IMR-90 (cell line): ENCODE results near the gene IFI35.

Experiments
- BHLHE40 ChIP-seq: fragments of 150-350 bp; IDR thresholded peaks from 2 replicates; pipeline ENCODE4 v1.6.1; 2016; ENCODE audit warnings: mild to moderate bottlenecking, low read depth, low read length
- CTCF ChIP-seq: conservative IDR thresholded peaks from 2 replicates; pipeline ENCODE4 v1.5.1; 2012; ENCODE audit warnings: mild to moderate bottlenecking, low read depth, low read length, improper control_type of control experiment

- TF ChIP-seq BHLHE40 = peak; percentile 67
- TF ChIP-seq CTCF = no peak
These were observed 14.5 kb downstream of the IFI35 start for GRCh38 chr17:43020789-43021740.
